Measurements from ENCODE around the gene KNL1. TPM values are rescaled to one million over a fixed set of nuclear protein-coding genes. Genes with fewer than 3 reads are reported as not detected.
"Not testable (repeated sequence)": the region's sequence is repeated elsewhere in the genome, so short reads cannot be mapped to it uniquely, and the experiment has no call there.

The KNL1 gene
- total and polyA plus RNA-seq, 4 donors = 1.5 to 38.5 (median 2.9) TPM

GRCh38 chr15:40578892-40579291 is 15.2 kb upstream of the KNL1 start:
- no peak for DNase-seq (ENCODE audit: low spot score)
- TF ChIP-seq CTCF (IDR thresholded peaks at IDR 0.05; ENCODE audit: low read depth, low read length, missing input control) = no peak
- no peak for TF ChIP-seq REST (IDR thresholded peaks at IDR 0.05)
- no peak for TF ChIP-seq ZBTB33 (IDR thresholded peaks at IDR 0.05)
- no peak for TF ChIP-seq YY1 (IDR thresholded peaks at IDR 0.05)
- no peak for TF ChIP-seq JUND (IDR thresholded peaks at IDR 0.05)
- no peak for TF ChIP-seq RAD21 (IDR thresholded peaks at IDR 0.05)
- no peak for TF ChIP-seq NR2F2 (IDR thresholded peaks at IDR 0.05)
- TF ChIP-seq MAX (IDR thresholded peaks at IDR 0.05) = no peak
- no peak for TF ChIP-seq HNF4A (conservative IDR thresholded peaks at IDR 0.05)
- TF ChIP-seq TAF1 (conservative IDR thresholded peaks at IDR 0.05) = no peak
- no peak for TF ChIP-seq RXRA (IDR thresholded peaks at IDR 0.05)
- no peak for TF ChIP-seq GABPA (IDR thresholded peaks at IDR 0.05 in 1 of 2, conservative IDR thresholded peaks at IDR 0.05 in 1 of 2)
- no peak for TF ChIP-seq FOXA2 (IDR thresholded peaks at IDR 0.05)
- TF ChIP-seq ATF3 (IDR thresholded peaks at IDR 0.05) = no peak
- no peak for TF ChIP-seq SP1 (IDR thresholded peaks at IDR 0.05)
- TF ChIP-seq HNF4G (IDR thresholded peaks at IDR 0.05) = no peak
- TF ChIP-seq FOXA1 (IDR thresholded peaks at IDR 0.05) = no peak
- Histone ChIP-seq H3K4me3 (ENCODE audit: low read depth in 1 of 3, low read length in 3 of 3) (no peak overlapping the region), H3K27me3 (ENCODE audit: control insufficient read depth in 4 of 4, insufficient read depth in 4 of 4, low read length in 3 of 4) (no peaks in the 10 kb centered on the region), H3K9ac (ENCODE audit: low read depth in 1 of 2, low read length in 2 of 2) (no peak overlapping the region), H3K9me3 (ENCODE audit: control insufficient read depth in 4 of 4, low read length in 3 of 4) (no peaks in the 10 kb centered on the region), H3K36me3 (ENCODE audit: control insufficient read depth in 4 of 4, insufficient read depth in 3 of 4, low read depth in 1 of 4, low read length in 3 of 4) (peaks cover 0 to 5% (median 1%) of the 10 kb centered on the region in 4 donors), H3K27ac (ENCODE audit: low read depth in 1 of 2, low read length in 2 of 2) (no peak overlapping the region), H3K4me1 (ENCODE audit: control insufficient read depth in 4 of 4, insufficient read depth in 4 of 4, low read length in 3 of 4) (peaks cover 0 to 4% (median 1%) of the 10 kb centered on the region in 4 donors)
- 71% methylated on average over 4 of the region's 4 CpGs for WGBS

GRCh38 chr15:40581796-40582195 is 12.3 kb upstream of the KNL1 start:
- not testable (repeated sequence) for H3K9me3 ChIP-seq (ENCODE audit: control insufficient read depth in 4 of 4, low read length in 3 of 4); H3K36me3 ChIP-seq (ENCODE audit: control insufficient read depth in 4 of 4, insufficient read depth in 3 of 4, low read depth in 1 of 4, low read length in 3 of 4); H3K27ac ChIP-seq (ENCODE audit: low read depth in 1 of 2, low read length in 2 of 2); H3K4me3 ChIP-seq (ENCODE audit: low read depth in 1 of 3, low read length in 3 of 3); H3K27me3 ChIP-seq (ENCODE audit: control insufficient read depth in 4 of 4, insufficient read depth in 4 of 4, low read length in 3 of 4); H3K9ac ChIP-seq (ENCODE audit: low read depth in 1 of 2, low read length in 2 of 2); DNase-seq (ENCODE audit: low spot score)
- 77% methylated on average over 2 of the region's 2 CpGs for WGBS
- H3K4me1 ChIP-seq (ENCODE audit: control insufficient read depth in 4 of 4, insufficient read depth in 4 of 4, low read length in 3 of 4) = peaks cover 1 to 13% (median 7%) of the 10 kb centered on the region in 4 donors
